Colonic mucosa (tissue), 4 donors: Measurements from ENCODE around the gene SLAMF9. TPM values are rescaled to one million over a fixed set of nuclear protein-coding genes. Genes with fewer than 3 reads are reported as not detected.

Experiments used
- DNase-seq: peaks from one replicate; pipeline ENCODE4 v3.0.0-alpha.2; 2020
- H3K27ac ChIP-seq: fragments of 200-600 bp; one replicate; pipeline ENCODE4 v1.8.0; 2021
- H3K27me3 ChIP-seq: fragments of 200-600 bp; one replicate; pipeline ENCODE4 v1.8.0; 2021
- H3K36me3 ChIP-seq: fragments of 200-600 bp; one replicate; pipeline ENCODE4 v1.8.0; 2021
- H3K4me1 ChIP-seq: fragments of 200-600 bp; one replicate; pipeline ENCODE4 v1.8.0; 2021; ENCODE audit warnings: mild to moderate bottlenecking
- H3K4me3 ChIP-seq: fragments of 200-600 bp; one replicate; pipeline ENCODE4 v1.8.0; 2021
- H3K9ac ChIP-seq, 2 donors: one replicate each; pipeline ENCODE4 v1.7.0; 2013; ENCODE audit warnings: control low read depth in 2 of 2, low read depth in 2 of 2, low read length in 2 of 2
- H3K9me3 ChIP-seq: fragments of 200-600 bp; one replicate; pipeline ENCODE4 v1.8.0; 2021
- intact Hi-C: fragments of 100-400 bp; cut with DNase I; formaldehyde crosslinking; loops from one replicate; pipeline ENCODE4 v1.14.1; 2022
- total RNA-seq, 2 donors: library from RNA; stranded (reverse); fragmentation: NEBNext Ultra II Directional in 1 of 2; extraction: Animal tissue kit (Norgen Biotek cat#: 25700) in 1 of 2; gene quantifications; one replicate each; pipeline ENCODE4 v1.2.1, GENCODE V29; 2021
- TF ChIP-seq, protein P1 (sequence below): fragments of 200-600 bp; IDR thresholded peaks from one replicate; pipeline ENCODE4 v1.8.0; 2022; ENCODE audit warnings: antibody characterized with exemption, mild to moderate bottlenecking
- donor health status: healthy.
- donor health status: DM: no; HTN: no; CAD: no.
- donor health status: DM: no; HTN: no; CAD: no.

Gene SLAMF9
- total RNA-seq, 2 donors from 2014 or later: not detected

DNA sequence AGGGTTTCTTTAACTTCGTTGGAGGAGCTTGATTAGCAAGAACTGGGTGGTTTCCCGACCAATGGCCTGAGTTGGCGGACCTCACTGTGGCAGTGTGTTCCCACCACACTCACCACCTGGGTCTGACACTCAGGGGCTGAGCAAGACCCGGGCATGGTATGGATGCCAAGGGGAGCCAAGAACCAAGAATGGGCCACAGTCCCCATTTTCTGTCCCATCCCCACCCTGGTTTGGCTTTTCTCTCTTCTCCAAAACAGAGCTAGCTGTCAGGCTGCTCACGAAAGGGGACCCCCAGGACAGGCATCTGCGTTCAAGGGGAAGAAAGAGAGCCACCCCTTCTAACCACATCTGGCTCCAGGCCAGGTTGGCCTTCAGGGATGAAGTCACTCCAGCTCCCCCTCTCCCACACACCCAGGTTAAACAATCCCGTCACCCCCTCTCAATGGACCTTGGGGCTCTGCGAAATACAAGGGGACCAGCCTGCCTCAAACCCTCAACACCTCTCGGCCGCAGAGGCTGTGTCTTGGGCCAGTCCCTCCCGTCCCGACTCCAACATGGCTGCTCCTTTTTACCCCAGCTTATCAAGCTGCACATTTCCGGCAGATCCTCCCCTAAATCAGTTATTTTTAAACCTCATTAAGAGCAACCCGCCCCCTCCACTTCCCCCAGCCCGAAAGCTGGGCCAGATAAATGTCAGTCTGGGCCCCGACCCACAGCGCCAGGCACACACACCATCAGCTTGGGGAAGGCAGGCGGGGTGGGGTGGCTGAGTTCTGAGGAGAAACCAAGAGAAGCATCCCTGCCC lies 32.1 kb downstream of the SLAMF9 start:
- Histone ChIP-seq H3K4me1 (no peaks in the 10 kb centered on the region), H3K36me3 (peaks cover 19% of the 10 kb centered on the region), H3K9ac (peak overlapping the region; percentile 99), H3K27me3 (no peaks in the 10 kb centered on the region), H3K4me3 (peak overlapping the region; percentile 68), H3K27ac (peak overlapping the region; percentile 92), H3K9me3 (no peaks in the 10 kb centered on the region)
- TF ChIP-seq, protein P1, sequence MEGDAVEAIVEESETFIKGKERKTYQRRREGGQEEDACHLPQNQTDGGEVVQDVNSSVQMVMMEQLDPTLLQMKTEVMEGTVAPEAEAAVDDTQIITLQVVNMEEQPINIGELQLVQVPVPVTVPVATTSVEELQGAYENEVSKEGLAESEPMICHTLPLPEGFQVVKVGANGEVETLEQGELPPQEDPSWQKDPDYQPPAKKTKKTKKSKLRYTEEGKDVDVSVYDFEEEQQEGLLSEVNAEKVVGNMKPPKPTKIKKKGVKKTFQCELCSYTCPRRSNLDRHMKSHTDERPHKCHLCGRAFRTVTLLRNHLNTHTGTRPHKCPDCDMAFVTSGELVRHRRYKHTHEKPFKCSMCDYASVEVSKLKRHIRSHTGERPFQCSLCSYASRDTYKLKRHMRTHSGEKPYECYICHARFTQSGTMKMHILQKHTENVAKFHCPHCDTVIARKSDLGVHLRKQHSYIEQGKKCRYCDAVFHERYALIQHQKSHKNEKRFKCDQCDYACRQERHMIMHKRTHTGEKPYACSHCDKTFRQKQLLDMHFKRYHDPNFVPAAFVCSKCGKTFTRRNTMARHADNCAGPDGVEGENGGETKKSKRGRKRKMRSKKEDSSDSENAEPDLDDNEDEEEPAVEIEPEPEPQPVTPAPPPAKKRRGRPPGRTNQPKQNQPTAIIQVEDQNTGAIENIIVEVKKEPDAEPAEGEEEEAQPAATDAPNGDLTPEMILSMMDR: no peak
- DNase-seq: no peak
- intact Hi-C loops: no loop called here

DNA sequence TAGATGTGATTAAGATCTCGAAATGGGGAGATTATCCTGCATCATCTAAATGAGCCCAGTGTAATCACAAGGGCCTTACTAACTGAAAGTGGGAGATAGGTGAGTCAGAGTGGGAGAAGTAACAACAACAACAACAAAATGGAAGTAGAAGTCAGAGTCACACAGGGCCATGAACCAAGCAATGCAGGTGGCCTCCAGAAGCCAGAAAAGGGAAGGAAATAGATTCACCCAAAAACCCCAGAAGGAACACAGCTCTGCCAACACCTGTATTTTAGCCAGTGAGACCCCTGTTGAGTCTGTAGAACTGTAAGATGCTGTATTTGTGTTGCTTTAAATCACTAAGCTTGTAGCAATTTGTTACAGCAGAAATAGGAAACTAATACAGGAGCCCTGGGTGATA lies 32.8 kb downstream of the SLAMF9 start:
- intact Hi-C loops: no loop called here
- DNase-seq: no peak
- Histone ChIP-seq H3K36me3 (peaks cover 19% of the 10 kb centered on the region), H3K9ac (peak overlapping the region; percentile 34 to 99), H3K27ac (peak overlapping the region; percentile 92), H3K9me3 (no peaks in the 10 kb centered on the region), H3K4me3 (no peak overlapping the region), H3K4me1 (no peaks in the 10 kb centered on the region), H3K27me3 (no peaks in the 10 kb centered on the region)
- TF ChIP-seq, protein P1: no peak

DNA sequence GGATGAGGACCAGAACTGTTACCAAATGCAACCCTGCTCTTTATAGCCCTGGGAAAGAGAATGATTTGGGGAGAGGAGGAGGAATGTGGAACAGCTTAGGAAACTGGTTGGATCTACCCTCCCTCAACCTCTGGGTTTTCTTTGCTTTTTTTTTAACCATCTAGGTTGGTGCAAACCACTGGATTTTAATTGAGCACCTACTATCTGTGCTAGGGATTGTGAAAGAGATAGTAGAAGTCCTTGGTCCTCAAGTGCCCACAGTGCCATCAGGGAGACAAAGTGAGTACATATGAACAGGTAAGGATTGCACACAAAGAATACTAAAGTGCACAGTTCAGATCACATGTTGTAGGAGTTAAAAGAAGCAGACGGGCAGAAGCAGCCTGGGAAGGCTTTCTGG lies 33.4 kb downstream of the SLAMF9 start:
- TF ChIP-seq, protein P1: no peak
- H3K27me3 ChIP-seq: no peaks in the 10 kb centered on the region
- H3K36me3 ChIP-seq: peaks cover 19% of the 10 kb centered on the region
- no peaks in the 10 kb centered on the region for H3K4me1 ChIP-seq
- intact Hi-C loops: no loop called here
- H3K9me3 ChIP-seq: no peaks in the 10 kb centered on the region
- no peak for DNase-seq
- no peak overlapping the region for H3K9ac ChIP-seq
- no peak overlapping the region for H3K4me3 ChIP-seq
- H3K27ac ChIP-seq: no peak overlapping the region

DNA sequence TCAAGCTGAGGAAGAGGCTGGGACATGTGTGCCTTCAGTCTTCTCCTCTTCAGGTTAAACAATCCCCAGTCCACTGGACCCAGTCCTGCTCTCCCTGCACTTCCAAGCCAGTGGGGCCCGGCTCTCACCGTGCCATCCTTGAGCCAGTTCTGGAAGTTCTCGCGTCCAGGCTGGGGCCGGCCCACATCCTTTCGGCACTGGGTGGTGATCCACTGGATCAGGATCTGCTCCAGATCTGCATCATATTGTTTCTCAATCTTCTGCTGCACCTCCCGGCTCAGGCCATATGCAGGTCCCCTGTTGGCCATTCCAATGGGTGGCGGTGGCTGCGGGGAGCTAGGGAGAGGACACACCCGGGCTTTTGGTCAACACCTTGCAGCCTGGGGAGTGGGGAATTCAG lies 33.8 kb downstream of the SLAMF9 start:
- H3K4me3 ChIP-seq: no peak overlapping the region
- no peaks in the 10 kb centered on the region for H3K9me3 ChIP-seq
- intact Hi-C loops: no loop called here
- DNase-seq: no peak
- H3K4me1 ChIP-seq: no peaks in the 10 kb centered on the region
- H3K27me3 ChIP-seq: no peaks in the 10 kb centered on the region
- H3K27ac ChIP-seq: no peak overlapping the region
- no peak overlapping the region for H3K9ac ChIP-seq
- TF ChIP-seq, protein P1: no peak
- H3K36me3 ChIP-seq: peaks cover 19% of the 10 kb centered on the region

DNA sequence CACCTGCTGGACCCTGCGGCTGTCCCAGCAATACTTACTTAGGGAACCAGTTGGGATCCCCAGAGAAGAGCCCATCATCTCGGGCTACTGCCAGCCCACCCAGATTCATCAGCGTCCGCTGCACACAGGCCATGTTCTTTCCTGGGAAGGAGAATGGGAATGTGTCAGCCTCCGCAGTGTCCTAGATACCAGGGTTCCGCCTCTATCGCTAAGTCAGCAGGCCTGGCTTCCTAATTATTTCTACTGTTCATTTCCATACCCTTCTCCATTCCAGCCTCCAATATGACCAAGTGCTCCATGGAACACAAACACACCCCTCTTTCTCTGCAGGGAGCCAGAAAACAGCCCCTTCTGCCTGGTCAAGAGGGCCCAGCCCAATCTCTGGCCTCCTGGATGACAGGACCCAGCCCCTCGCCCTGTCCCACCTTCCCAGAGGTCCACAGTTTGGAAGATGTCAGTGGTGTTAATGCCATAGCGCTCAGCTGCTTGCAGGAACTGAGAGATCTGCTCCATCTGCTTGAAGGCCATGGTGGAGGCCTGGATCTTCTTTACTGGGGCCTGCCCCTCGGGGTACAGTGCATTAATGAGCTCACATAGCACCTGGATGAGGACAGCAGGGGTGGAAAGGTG lies 34.7 kb downstream of the SLAMF9 start:
- no peaks in the 10 kb centered on the region for H3K27me3 ChIP-seq
- no peaks in the 10 kb centered on the region for H3K4me1 ChIP-seq
- DNase-seq: no peak
- H3K36me3 ChIP-seq: peaks cover 19% of the 10 kb centered on the region
- H3K4me3 ChIP-seq: no peak overlapping the region
- H3K9ac ChIP-seq: no peak overlapping the region
- no peaks in the 10 kb centered on the region for H3K9me3 ChIP-seq
- TF ChIP-seq, protein P1: no peak
- H3K27ac ChIP-seq: no peak overlapping the region
- intact Hi-C loops: no loop called here
